Endothelial cell (in vitro differentiated cells): ENCODE data around the gene HIVEP3. TPM values are rescaled to one million over a fixed set of nuclear protein-coding genes. Genes with fewer than 3 reads are reported as not detected.
A peak's percentile ranks its signal among the peaks of the same experiment; 100 is the strongest.

ENCODE experiments used
- DNase-seq: peaks from one replicate; pipeline ENCODE4 v3.0.0; 2021; ENCODE audit warnings: low spot score
- H3K27ac Mint-ChIP-seq: one replicate; pipeline ENCODE4 v1.8.0; 2021; ENCODE audit warnings: mixed read lengths, inconsistent platforms; ENCODE audit not compliant: unreplicated experiment
- H3K27me3 Mint-ChIP-seq: one replicate; pipeline ENCODE4 v1.8.0; 2021; ENCODE audit warnings: mild to moderate bottlenecking, moderate library complexity, mixed read lengths, inconsistent platforms; ENCODE audit not compliant: unreplicated experiment
- H3K36me3 Mint-ChIP-seq: one replicate; pipeline ENCODE4 v1.8.0; 2021; ENCODE audit warnings: mild to moderate bottlenecking, low read depth, mixed read lengths, inconsistent platforms; ENCODE audit not compliant: unreplicated experiment
- H3K4me1 Mint-ChIP-seq: one replicate; pipeline ENCODE4 v1.8.0; 2021; ENCODE audit warnings: mild to moderate bottlenecking, mixed read lengths, inconsistent platforms; ENCODE audit not compliant: unreplicated experiment
- H3K4me3 Mint-ChIP-seq: one replicate; pipeline ENCODE4 v1.8.0; 2021; ENCODE audit warnings: mild to moderate bottlenecking, mixed read lengths, inconsistent platforms; ENCODE audit not compliant: unreplicated experiment
- H3K9me3 Mint-ChIP-seq: one replicate; pipeline ENCODE4 v1.8.0; 2021; ENCODE audit warnings: mixed read lengths, inconsistent platforms; ENCODE audit not compliant: unreplicated experiment
- total RNA-seq: library from RNA; stranded (reverse); fragmentation: NEBNext Ultra II Directional; extraction: Animal tissue kit (Norgen Biotek cat#: 25700); gene quantifications from one replicate; pipeline ENCODE4 v1.2.1, GENCODE V29; 2021; ENCODE audit not compliant: unreplicated experiment
- TF ChIP-seq, protein P1 (sequence below): fragments of 200-600 bp; sonication (generic); IDR thresholded peaks from one replicate; pipeline ENCODE4 v1.5.0; 2021; ENCODE audit warnings: antibody characterized with exemption; ENCODE audit not compliant: unreplicated experiment

Gene HIVEP3
- total RNA-seq, 1 donor from 2014 or later, result 8.9 TPM

DNA sequence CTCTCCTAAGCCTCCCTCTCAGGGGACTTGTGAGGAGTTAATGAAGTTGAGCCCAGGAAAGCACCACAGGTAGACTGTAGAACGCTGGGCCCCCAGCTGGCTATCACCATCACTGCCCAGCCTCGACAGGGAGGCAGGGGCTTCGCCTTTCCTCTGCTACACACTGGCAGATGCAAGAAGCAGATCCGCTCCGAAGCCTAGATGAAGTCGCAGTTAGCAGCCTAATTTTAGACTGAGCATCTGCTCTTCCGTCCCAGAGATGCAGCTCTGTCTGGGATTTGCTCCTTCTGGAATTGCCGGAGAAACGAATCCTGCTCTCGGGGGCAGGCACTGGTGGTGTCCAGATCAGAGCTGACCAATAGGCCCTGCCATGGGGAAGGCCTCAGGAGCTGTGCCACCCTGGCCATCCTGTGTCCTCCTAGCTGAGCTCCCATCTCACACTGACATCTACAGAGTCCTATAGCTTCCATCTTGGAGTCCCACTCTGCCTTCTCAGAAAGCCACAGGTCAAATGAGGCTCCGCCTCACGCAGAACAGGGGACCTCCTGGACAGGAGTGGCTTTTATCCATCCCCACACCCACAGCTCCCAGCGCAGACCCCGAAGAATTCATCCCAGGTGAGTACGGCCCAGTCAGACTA lies 247.5 kb downstream of the HIVEP3 start:
- no peak for DNase-seq
- TF ChIP-seq, protein P1, sequence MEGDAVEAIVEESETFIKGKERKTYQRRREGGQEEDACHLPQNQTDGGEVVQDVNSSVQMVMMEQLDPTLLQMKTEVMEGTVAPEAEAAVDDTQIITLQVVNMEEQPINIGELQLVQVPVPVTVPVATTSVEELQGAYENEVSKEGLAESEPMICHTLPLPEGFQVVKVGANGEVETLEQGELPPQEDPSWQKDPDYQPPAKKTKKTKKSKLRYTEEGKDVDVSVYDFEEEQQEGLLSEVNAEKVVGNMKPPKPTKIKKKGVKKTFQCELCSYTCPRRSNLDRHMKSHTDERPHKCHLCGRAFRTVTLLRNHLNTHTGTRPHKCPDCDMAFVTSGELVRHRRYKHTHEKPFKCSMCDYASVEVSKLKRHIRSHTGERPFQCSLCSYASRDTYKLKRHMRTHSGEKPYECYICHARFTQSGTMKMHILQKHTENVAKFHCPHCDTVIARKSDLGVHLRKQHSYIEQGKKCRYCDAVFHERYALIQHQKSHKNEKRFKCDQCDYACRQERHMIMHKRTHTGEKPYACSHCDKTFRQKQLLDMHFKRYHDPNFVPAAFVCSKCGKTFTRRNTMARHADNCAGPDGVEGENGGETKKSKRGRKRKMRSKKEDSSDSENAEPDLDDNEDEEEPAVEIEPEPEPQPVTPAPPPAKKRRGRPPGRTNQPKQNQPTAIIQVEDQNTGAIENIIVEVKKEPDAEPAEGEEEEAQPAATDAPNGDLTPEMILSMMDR, result no peak
- Mint-ChIP-seq H3K27ac (no peak overlapping the region), H3K4me3 (peak overlapping the region; percentile 8), H3K4me1 (peaks cover 9% of the 10 kb centered on the region), H3K9me3 (no peaks in the 10 kb centered on the region), H3K36me3 (no peaks in the 10 kb centered on the region), H3K27me3 (peaks cover 8% of the 10 kb centered on the region)

DNA sequence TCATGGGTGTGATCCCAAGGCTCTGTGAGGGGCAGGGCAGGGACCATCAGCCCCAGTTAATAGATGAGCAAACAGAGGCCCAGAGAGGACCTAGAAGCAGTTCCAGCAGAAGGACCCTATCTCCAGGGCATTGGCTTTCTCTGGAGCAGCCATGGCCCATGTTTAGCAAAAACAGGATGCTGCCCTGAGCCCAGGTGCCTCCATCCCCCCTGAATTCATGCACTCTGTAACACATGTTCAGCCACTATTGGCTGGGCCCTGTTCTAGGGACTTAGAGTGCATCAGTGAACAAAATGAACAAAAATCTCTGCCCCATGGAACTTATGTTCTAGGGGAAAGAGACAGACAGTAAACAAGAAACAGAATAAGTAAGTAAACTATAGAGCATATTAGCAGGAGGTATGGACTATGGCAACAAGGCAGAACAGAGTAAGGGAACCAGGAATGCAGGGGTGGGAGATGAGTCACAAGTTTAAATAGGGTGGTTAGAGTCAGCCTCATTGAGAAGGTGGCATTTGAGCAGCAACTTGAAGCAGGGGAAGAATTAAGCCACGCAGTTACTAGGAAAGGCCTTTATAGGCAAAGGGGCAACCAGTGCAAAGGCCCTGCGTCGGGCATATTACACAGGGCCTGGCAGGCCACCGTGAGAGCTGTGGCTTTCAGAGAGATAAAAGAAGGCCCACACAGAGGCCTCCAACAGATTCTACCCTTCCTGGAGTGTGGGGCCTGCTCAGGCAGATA lies 248.3 kb downstream of the HIVEP3 start:
- no peak overlapping the region for H3K4me3 Mint-ChIP-seq
- H3K4me1 Mint-ChIP-seq, result peaks cover 9% of the 10 kb centered on the region
- H3K36me3 Mint-ChIP-seq, result no peaks in the 10 kb centered on the region
- no peaks in the 10 kb centered on the region for H3K9me3 Mint-ChIP-seq
- H3K27ac Mint-ChIP-seq, result no peak overlapping the region
- H3K27me3 Mint-ChIP-seq, result peaks cover 10% of the 10 kb centered on the region
- DNase-seq, result no peak
- TF ChIP-seq, protein P1, result no peak

DNA sequence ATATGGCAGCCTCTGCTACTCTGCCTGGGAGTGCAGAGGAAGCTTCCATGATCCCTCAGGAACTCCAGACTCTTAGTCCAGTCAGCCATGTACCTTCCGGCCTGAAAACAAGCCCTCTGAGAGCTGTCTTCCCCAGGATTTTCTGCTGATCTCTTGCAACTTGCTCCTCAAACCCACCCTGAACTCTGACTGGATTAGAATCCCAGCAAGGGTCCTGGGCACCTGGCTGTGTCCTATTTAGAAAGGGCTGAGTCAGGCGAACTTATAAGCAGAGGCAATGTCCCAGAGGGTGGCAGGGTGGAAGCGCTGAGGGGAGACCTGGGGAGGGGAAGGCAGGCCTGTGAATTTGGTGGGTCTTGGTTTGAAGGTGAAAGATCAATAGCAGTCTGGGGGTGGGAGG lies 249.8 kb downstream of the HIVEP3 start:
- no peak for DNase-seq
- Mint-ChIP-seq H3K27me3 (peaks cover 10% of the 10 kb centered on the region), H3K36me3 (no peaks in the 10 kb centered on the region), H3K27ac (no peak overlapping the region), H3K9me3 (no peaks in the 10 kb centered on the region), H3K4me3 (no peak overlapping the region), H3K4me1 (peaks cover 12% of the 10 kb centered on the region)
- TF ChIP-seq, protein P1, result no peak

DNA sequence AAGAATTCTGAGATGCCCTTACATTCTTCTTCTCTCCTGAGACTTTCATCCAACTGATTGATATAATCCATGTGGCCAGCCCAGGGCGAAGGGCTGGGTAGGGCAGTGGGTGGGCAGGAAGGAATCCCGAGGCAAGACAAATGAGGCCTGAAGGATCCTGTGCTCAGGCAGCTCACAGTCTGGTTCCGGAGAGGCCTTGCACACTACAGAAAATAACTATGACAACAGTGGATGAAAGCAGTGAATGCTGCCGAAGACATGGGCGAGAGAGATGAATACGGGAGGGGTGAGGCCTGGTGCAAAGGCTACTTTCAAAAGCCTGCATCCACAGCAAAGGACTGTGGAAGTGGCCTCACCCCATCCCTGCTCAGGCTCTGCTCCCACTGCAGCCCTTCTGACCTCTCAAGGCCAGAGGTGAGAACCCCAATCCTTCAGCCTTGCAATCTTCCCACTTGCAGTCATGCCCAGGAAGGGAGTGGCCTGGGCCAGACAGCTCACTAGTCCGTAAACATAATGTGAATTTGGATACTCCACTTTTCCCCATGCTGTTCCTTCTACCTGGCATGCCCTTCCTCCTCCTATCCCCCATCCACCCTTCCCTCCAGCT lies 250.6 kb downstream of the HIVEP3 start:
- peaks cover 14% of the 10 kb centered on the region for H3K27me3 Mint-ChIP-seq
- no peaks in the 10 kb centered on the region for H3K9me3 Mint-ChIP-seq
- no peak for DNase-seq
- TF ChIP-seq, protein P1, result no peak
- no peak overlapping the region for H3K27ac Mint-ChIP-seq
- H3K4me1 Mint-ChIP-seq, result peaks cover 14% of the 10 kb centered on the region
- H3K4me3 Mint-ChIP-seq, result no peak overlapping the region
- no peaks in the 10 kb centered on the region for H3K36me3 Mint-ChIP-seq
